ENCODE results near the gene SPATA2L.

DNA sequence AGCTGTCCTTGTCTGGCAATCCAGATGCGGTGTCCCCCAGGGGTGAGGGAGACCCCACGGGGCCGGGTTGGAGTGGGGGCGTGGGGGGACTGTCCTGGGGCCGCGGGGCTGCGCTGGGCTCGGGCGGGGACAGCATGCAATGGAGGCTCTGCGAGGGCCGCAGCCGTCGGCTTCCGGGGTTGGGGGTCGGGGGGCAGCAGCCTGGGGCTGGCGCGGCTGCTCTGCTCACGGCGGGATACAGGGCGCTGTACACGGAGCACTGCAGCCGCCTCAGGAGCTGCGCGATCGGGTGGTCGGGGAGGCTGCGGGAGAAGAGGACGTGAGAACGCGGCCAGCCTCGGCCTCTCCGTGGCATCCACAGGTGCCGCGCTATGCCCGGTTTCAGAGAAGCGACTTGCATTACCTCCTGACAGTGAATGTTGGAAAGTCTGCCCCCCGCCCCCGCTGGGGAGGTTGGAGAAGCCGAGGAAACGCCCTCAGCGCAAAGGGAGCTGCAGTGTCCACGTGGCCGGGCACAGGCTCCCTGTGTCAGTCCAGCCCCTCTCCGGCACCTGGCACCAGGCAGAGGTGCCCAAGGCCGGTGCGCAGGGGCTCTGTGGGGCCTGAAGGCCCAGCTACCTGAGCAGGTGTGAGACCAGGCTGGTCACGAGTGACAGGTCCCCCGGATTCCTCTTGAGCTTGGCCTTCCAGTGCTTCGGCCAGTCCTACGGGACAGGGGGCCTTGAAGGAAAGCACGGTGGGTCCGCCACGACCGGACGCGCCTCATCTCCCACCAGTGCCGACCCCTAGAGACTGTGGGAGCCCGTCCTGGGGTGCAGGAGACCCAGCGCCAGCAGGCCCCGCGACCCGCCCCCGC, 9.4 kb upstream of the SPATA2L start:
- TF ChIP-seq, protein P1, sequence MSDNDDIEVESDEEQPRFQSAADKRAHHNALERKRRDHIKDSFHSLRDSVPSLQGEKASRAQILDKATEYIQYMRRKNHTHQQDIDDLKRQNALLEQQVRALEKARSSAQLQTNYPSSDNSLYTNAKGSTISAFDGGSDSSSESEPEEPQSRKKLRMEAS (IDR thresholded peaks at IDR 0.05; ENCODE audit: low read depth, low read length): no peak
- TF ChIP-seq MYC (IDR thresholded peaks at IDR 0.05; ENCODE audit: low read depth, low read length): no peak
- TF ChIP-seq, protein P2, sequence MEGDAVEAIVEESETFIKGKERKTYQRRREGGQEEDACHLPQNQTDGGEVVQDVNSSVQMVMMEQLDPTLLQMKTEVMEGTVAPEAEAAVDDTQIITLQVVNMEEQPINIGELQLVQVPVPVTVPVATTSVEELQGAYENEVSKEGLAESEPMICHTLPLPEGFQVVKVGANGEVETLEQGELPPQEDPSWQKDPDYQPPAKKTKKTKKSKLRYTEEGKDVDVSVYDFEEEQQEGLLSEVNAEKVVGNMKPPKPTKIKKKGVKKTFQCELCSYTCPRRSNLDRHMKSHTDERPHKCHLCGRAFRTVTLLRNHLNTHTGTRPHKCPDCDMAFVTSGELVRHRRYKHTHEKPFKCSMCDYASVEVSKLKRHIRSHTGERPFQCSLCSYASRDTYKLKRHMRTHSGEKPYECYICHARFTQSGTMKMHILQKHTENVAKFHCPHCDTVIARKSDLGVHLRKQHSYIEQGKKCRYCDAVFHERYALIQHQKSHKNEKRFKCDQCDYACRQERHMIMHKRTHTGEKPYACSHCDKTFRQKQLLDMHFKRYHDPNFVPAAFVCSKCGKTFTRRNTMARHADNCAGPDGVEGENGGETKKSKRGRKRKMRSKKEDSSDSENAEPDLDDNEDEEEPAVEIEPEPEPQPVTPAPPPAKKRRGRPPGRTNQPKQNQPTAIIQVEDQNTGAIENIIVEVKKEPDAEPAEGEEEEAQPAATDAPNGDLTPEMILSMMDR (IDR thresholded peaks at IDR 0.05; ENCODE audit: low read depth, low read length): no peak

Data from NB4 (cell line).